ENCODE data around the gene CAMK1D. TPM values are rescaled to one million over a fixed set of nuclear protein-coding genes. Genes with fewer than 3 reads are reported as not detected.

CAMK1D gene
- total RNA-seq, 1 experiment from 2014 or later, result 10.2 TPM

DNA sequence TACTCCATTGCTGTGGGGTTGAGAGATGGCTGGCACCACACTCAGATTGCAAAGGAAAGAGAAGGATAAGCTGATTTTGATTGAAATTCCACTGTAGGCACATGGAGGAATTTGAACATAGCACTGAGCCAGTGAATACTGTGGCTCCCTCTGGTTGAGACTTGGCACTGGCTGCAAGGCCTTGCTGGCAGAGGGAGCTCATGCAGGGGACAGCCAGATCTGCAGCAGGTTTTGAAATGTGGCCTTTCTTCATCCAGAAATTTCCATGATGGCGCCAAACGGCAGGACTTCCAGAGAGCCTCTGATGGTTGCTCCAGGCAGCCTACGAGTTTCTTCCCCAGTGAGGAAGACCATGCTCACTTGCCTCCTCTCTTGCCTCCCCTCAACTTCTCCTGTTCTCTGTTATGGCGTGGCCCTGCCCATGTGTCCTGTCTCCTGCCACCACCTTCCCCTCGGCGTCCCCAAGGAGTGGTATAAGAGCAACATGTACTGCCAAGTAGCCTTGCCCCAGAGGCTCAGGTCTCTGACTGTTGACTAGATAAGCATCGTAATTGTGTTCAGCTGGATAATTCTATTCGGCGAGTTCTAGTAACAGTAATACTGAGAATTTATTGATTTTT is 386.6 kb downstream of the CAMK1D start (continued):
- TF ChIP-seq, protein P1, sequence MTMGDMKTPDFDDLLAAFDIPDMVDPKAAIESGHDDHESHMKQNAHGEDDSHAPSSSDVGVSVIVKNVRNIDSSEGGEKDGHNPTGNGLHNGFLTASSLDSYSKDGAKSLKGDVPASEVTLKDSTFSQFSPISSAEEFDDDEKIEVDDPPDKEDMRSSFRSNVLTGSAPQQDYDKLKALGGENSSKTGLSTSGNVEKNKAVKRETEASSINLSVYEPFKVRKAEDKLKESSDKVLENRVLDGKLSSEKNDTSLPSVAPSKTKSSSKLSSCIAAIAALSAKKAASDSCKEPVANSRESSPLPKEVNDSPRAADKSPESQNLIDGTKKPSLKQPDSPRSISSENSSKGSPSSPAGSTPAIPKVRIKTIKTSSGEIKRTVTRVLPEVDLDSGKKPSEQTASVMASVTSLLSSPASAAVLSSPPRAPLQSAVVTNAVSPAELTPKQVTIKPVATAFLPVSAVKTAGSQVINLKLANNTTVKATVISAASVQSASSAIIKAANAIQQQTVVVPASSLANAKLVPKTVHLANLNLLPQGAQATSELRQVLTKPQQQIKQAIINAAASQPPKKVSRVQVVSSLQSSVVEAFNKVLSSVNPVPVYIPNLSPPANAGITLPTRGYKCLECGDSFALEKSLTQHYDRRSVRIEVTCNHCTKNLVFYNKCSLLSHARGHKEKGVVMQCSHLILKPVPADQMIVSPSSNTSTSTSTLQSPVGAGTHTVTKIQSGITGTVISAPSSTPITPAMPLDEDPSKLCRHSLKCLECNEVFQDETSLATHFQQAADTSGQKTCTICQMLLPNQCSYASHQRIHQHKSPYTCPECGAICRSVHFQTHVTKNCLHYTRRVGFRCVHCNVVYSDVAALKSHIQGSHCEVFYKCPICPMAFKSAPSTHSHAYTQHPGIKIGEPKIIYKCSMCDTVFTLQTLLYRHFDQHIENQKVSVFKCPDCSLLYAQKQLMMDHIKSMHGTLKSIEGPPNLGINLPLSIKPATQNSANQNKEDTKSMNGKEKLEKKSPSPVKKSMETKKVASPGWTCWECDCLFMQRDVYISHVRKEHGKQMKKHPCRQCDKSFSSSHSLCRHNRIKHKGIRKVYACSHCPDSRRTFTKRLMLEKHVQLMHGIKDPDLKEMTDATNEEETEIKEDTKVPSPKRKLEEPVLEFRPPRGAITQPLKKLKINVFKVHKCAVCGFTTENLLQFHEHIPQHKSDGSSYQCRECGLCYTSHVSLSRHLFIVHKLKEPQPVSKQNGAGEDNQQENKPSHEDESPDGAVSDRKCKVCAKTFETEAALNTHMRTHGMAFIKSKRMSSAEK (CRISPR knock-in tag; IDR thresholded peaks at IDR 0.05; ENCODE audit: borderline replicate concordance), result no peak
- TF ChIP-seq, protein P2, sequence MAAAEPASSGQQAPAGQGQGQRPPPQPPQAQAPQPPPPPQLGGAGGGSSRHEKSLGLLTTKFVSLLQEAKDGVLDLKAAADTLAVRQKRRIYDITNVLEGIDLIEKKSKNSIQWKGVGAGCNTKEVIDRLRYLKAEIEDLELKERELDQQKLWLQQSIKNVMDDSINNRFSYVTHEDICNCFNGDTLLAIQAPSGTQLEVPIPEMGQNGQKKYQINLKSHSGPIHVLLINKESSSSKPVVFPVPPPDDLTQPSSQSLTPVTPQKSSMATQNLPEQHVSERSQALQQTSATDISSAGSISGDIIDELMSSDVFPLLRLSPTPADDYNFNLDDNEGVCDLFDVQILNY (CRISPR knock-in tag; IDR thresholded peaks at IDR 0.05), result no peak
- TF ChIP-seq CREM (CRISPR knock-in tag; IDR thresholded peaks at IDR 0.05) (no peak), SP1 (CRISPR knock-in tag; conservative IDR thresholded peaks at IDR 0.05) (no peak)
- TF ChIP-seq, protein P3, sequence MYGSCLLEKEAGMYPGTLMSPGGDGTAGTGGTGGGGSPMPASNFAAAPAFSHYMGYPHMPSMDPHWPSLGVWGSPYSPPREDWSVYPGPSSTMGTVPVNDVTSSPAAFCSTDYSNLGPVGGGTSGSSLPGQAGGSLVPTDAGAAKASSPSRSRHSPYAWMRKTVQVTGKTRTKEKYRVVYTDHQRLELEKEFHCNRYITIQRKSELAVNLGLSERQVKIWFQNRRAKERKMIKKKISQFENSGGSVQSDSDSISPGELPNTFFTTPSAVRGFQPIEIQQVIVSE (CRISPR knock-in tag; IDR thresholded peaks at IDR 0.05; ENCODE audit: borderline replicate concordance), result no peak

DNA sequence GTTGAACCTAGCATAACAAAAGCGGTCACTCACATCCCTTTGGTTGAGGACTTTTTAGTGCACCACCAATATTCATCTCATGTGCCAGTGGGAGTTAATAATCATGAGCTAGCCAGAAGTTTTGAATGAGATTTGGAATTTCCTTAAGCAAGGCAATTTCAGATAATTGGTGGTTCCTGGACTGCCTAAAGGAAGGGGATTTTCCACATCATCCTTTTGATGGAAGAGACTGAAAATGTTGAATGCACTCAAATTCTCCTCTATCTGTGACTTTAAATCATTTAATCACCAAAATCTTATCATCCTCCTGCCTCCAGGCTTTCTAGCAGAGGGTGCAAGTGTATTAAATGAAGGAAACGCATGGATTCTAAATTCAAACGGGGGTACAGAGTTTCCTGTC is 391.5 kb downstream of the CAMK1D start:
- ATAC-seq (no peak), DNase-seq (ENCODE audit: low spot score) (no peak)
- no peak overlapping the region for H3K4me3 Mint-ChIP-seq
- peaks cover 13% of the 10 kb centered on the region for H3K4me1 Mint-ChIP-seq
- ChIA-PET CTCF (interaction anchor here (1.4 to 1.6 kb wide), 2 partner anchors 10 to 42 kb away, joined by 4 to 5 read pairs; no protein-coding TSS in a partner anchor), POLR2A (no interaction called here)
- no peaks in the 10 kb centered on the region for H3K9me3 Mint-ChIP-seq
- no peaks in the 10 kb centered on the region for H3K36me3 Mint-ChIP-seq
- H3K27ac Mint-ChIP-seq, result no peak overlapping the region
- no peaks in the 10 kb centered on the region for H3K27me3 Mint-ChIP-seq (ENCODE audit: low read depth)
- TF ChIP-seq TP53 (CRISPR knock-in tag; IDR thresholded peaks at IDR 0.05), result no peak
- TF ChIP-seq ATF1 (CRISPR knock-in tag; IDR thresholded peaks at IDR 0.05), result no peak
- no peak for TF ChIP-seq ESRRA (CRISPR knock-in tag; IDR thresholded peaks at IDR 0.05; ENCODE audit: borderline replicate concordance)
- TF ChIP-seq GTF2I (CRISPR knock-in tag; conservative IDR thresholded peaks at IDR 0.05), result no peak
- TF ChIP-seq, protein P4, sequence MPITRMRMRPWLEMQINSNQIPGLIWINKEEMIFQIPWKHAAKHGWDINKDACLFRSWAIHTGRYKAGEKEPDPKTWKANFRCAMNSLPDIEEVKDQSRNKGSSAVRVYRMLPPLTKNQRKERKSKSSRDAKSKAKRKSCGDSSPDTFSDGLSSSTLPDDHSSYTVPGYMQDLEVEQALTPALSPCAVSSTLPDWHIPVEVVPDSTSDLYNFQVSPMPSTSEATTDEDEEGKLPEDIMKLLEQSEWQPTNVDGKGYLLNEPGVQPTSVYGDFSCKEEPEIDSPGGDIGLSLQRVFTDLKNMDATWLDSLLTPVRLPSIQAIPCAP (CRISPR knock-in tag; IDR thresholded peaks at IDR 0.05), result no peak
- TF ChIP-seq TEAD1 (CRISPR knock-in tag; IDR thresholded peaks at IDR 0.05), result no peak
- TF ChIP-seq ZNF671 (CRISPR knock-in tag; IDR thresholded peaks at IDR 0.05), result no peak
- TF ChIP-seq, protein P2 (CRISPR knock-in tag; IDR thresholded peaks at IDR 0.05), result no peak

DNA sequence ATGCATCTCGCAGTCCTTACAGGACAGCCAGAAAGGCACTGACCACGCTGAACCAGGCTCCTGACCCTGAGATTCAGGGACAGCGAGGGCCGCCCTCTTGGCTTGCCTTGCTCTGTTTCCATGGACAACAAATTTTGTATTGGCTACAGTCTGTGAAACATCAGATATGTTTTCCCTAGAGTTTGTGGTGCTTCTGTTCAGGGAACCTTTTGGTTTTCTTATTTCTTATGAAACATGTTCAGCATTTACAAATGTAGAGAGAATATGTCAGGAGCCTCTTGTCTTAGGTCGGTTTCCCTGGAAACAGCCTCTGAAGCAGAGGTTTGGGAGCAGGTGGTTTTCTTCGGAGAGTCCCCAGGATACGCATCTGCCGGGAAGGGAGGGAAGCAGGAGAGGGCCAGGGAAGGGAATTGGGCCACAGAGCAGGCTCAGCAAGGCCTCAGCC is 392.0 kb downstream of the CAMK1D start:
- DNase-seq (ENCODE audit: low spot score) (no peak), ATAC-seq (no peak)
- peaks cover 13% of the 10 kb centered on the region for H3K4me1 Mint-ChIP-seq
- POLR2A ChIA-PET, result no interaction called here
- no peaks in the 10 kb centered on the region for H3K27me3 Mint-ChIP-seq (ENCODE audit: low read depth)
- H3K4me3 Mint-ChIP-seq, result no peak overlapping the region
- no peaks in the 10 kb centered on the region for H3K9me3 Mint-ChIP-seq
- H3K27ac Mint-ChIP-seq, result peak overlapping the region; percentile 73; the same call in 1 of the 2 replicates
- CTCF ChIA-PET, result interaction anchor here (1.6 kb wide), 1 partner anchor 41 kb away, joined by 4 read pairs; no protein-coding TSS in a partner anchor
- no peaks in the 10 kb centered on the region for H3K36me3 Mint-ChIP-seq
- TF ChIP-seq FOXJ3 (CRISPR knock-in tag; IDR thresholded peaks at IDR 0.05; ENCODE audit: borderline replicate concordance) (no peak), ELF4 (CRISPR knock-in tag; IDR thresholded peaks at IDR 0.05; ENCODE audit: low read depth) (no peak), ZNF263 (CRISPR knock-in tag; IDR thresholded peaks at IDR 0.05; ENCODE audit: low read depth) (no peak), ZNF121 (CRISPR knock-in tag; IDR thresholded peaks at IDR 0.05) (no peak), SOX15 (CRISPR knock-in tag; IDR thresholded peaks at IDR 0.05) (no peak), NFYB (CRISPR knock-in tag; conservative IDR thresholded peaks at IDR 0.05; ENCODE audit: low read depth) (no peak)
- TF ChIP-seq, protein P5, sequence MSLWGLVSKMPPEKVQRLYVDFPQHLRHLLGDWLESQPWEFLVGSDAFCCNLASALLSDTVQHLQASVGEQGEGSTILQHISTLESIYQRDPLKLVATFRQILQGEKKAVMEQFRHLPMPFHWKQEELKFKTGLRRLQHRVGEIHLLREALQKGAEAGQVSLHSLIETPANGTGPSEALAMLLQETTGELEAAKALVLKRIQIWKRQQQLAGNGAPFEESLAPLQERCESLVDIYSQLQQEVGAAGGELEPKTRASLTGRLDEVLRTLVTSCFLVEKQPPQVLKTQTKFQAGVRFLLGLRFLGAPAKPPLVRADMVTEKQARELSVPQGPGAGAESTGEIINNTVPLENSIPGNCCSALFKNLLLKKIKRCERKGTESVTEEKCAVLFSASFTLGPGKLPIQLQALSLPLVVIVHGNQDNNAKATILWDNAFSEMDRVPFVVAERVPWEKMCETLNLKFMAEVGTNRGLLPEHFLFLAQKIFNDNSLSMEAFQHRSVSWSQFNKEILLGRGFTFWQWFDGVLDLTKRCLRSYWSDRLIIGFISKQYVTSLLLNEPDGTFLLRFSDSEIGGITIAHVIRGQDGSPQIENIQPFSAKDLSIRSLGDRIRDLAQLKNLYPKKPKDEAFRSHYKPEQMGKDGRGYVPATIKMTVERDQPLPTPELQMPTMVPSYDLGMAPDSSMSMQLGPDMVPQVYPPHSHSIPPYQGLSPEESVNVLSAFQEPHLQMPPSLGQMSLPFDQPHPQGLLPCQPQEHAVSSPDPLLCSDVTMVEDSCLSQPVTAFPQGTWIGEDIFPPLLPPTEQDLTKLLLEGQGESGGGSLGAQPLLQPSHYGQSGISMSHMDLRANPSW (CRISPR knock-in tag; conservative IDR thresholded peaks at IDR 0.05; ENCODE audit: low read depth), result no peak

Measured in WTC11 (cell line).